ENCODE results near the gene ATP6V1G1. TPM values are rescaled to one million over a fixed set of nuclear protein-coding genes. Genes with fewer than 3 reads are reported as not detected.

The ATP6V1G1 gene
- total and polyA plus RNA-seq, 2 donors (not counting 1 experiment from before 2014, with no cell fraction given): 86.8 to 150 TPM

DNA sequence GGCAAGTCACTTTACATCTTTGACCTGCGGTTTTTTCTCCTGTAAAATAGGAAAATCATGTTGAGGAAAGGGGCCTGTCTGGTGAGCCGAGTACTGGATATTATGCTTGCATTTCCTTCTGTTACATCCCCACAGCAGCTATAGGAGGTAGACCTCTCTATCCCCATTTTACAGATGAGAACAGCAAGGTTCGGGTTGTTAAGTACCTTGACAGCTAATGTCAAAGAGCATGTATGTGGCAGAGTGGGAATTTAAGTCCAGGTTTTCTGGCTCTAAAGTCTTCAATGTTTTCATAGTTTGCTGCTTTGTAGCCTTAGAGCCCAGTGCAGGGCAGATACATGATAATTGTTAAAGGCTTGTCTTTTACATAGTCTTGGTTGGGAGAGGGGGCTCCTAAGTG, 26.4 kb downstream of the ATP6V1G1 start:
- Histone ChIP-seq H3K9me3 (ENCODE audit: control extremely low read depth in 1 of 3, control insufficient read depth in 2 of 3, insufficient read depth in 1 of 3, low read length in 2 of 3) (no peaks in the 10 kb centered on the region), H3K36me3 (replicated peaks in 1 of 2; ENCODE audit: control extremely low read depth in 1 of 2, control insufficient read depth in 1 of 2, extremely low read depth in 1 of 2, insufficient read depth in 2 of 2, low read length in 1 of 2) (peaks cover 0 to 4% of the 10 kb centered on the region in 2 experiments), H3K9ac (ENCODE audit: low read length) (no peak overlapping the region), H4K20me1 (ENCODE audit: control insufficient read depth, insufficient read depth, low read length, poor library complexity, severe bottlenecking) (no peaks in the 10 kb centered on the region), H3K79me2 (ENCODE audit: control insufficient read depth, insufficient read depth, low read length) (peaks cover 76% of the 10 kb centered on the region), H2AFZ (ENCODE audit: insufficient read depth, low read depth, low read length, poor library complexity, severe bottlenecking) (no peak overlapping the region), H3K4me1 (ENCODE audit: control insufficient read depth in 2 of 2, insufficient read depth in 2 of 2, low read length in 2 of 2) (peaks cover 72 to 84% of the 10 kb centered on the region in 2 donors), H3K27ac (ENCODE audit: low read length in 2 of 2) (peak overlapping the region; percentile 23 to 89), H3K27me3 (replicated peaks in 1 of 4; ENCODE audit: control extremely low read depth in 1 of 4, control insufficient read depth in 3 of 4, insufficient read depth in 4 of 4, low read length in 3 of 4) (no peaks in the 10 kb centered on the region), H3K4me2 (replicated peaks; ENCODE audit: low read depth, low read length, poor library complexity, severe bottlenecking) (peak overlapping the region; percentile 79), H3K4me3 (ENCODE audit: control extremely low read depth in 1 of 5, extremely low read depth in 1 of 5, insufficient read depth in 1 of 5, low read depth in 2 of 5, low read length in 4 of 5) (no peak overlapping the region)
- DNase-seq: no peak
- Mint-ChIP-seq H3K27me3 (no peaks in the 10 kb centered on the region), H3K4me1 (peaks cover 67% of the 10 kb centered on the region), H3K4me3 (peak overlapping the region; percentile 95), H3K27ac (peak overlapping the region; percentile 84), H3K9me3 (ENCODE audit: insufficient read depth) (no peaks in the 10 kb centered on the region)
- no peak for ATAC-seq (ENCODE audit: low read depth)
- TF ChIP-seq EZH2 (IDR thresholded peaks at IDR 0.05; ENCODE audit: borderline replicate concordance, insufficient read depth, low read depth, low read length, poor library complexity, severe bottlenecking): no peak
- no peak for TF ChIP-seq CTCF (IDR thresholded peaks at IDR 0.05)
- CTCF ChIA-PET: interaction anchor here (0.7 to 8.8 kb wide), 4 partner anchors 9 to 229 kb away, joined by 3 to 76 read pairs (median 5); partner anchors contain the start of gene ATP6V1G1
- POLR2A ChIA-PET: interaction anchor here (1.0 kb wide), 3 partner anchors 17 to 26 kb away, joined by 3 to 6 read pairs (median 3); partner anchors contain the start of gene ATP6V1G1
- intact Hi-C loops (cut with micrococcal nuclease): loop anchor here (5.0 to 10.0 kb wide), 2 partner anchors 49 to 77 kb away; no protein-coding TSS in a partner anchor
- WGBS (ENCODE audit: insufficient coverage): no CpG with 5 or more reads among the region's 3 CpGs

DNA sequence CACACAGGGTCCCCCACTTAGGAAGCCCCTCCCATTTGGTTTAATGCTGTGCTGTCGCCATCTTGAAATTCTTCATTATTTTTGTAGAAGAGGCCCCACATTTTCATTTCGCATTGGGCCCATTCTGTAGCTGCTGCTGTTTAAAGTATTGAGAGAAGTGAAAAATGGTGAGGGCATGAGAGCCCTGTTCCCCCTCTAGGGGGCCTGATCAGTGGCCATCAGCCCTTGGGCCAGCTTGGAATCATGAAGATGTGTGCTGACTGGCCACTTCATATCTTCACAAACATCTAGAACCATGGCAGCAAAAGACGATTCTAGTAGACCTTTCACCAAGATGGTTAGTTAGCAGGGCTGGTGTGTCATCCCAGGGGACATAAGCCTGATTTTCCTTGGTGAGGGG, 26.8 kb downstream of the ATP6V1G1 start:
- Histone ChIP-seq H3K27me3 (replicated peaks in 1 of 4; ENCODE audit: control extremely low read depth in 1 of 4, control insufficient read depth in 3 of 4, insufficient read depth in 4 of 4, low read length in 3 of 4) (no peaks in the 10 kb centered on the region), H4K20me1 (ENCODE audit: control insufficient read depth, insufficient read depth, low read length, poor library complexity, severe bottlenecking) (no peaks in the 10 kb centered on the region), H3K36me3 (replicated peaks in 1 of 2; ENCODE audit: control extremely low read depth in 1 of 2, control insufficient read depth in 1 of 2, extremely low read depth in 1 of 2, insufficient read depth in 2 of 2, low read length in 1 of 2) (peaks cover 0 to 4% of the 10 kb centered on the region in 2 experiments), H3K27ac (ENCODE audit: low read length in 2 of 2) (peak overlapping the region; percentile 17 to 89), H3K4me3 (ENCODE audit: control extremely low read depth in 1 of 5, extremely low read depth in 1 of 5, insufficient read depth in 1 of 5, low read depth in 2 of 5, low read length in 4 of 5) (no peak overlapping the region), H3K4me1 (ENCODE audit: control insufficient read depth in 2 of 2, insufficient read depth in 2 of 2, low read length in 2 of 2) (peaks cover 74 to 86% of the 10 kb centered on the region in 2 donors), H3K4me2 (replicated peaks; ENCODE audit: low read depth, low read length, poor library complexity, severe bottlenecking) (peak overlapping the region; percentile 79), H3K79me2 (ENCODE audit: control insufficient read depth, insufficient read depth, low read length) (peaks cover 71% of the 10 kb centered on the region), H2AFZ (ENCODE audit: insufficient read depth, low read depth, low read length, poor library complexity, severe bottlenecking) (no peak overlapping the region), H3K9ac (ENCODE audit: low read length) (no peak overlapping the region), H3K9me3 (ENCODE audit: control extremely low read depth in 1 of 3, control insufficient read depth in 2 of 3, insufficient read depth in 1 of 3, low read length in 2 of 3) (no peaks in the 10 kb centered on the region)
- no peak for TF ChIP-seq EZH2 (IDR thresholded peaks at IDR 0.05; ENCODE audit: borderline replicate concordance, insufficient read depth, low read depth, low read length, poor library complexity, severe bottlenecking)
- TF ChIP-seq CTCF (IDR thresholded peaks at IDR 0.05): no peak
- peak overlapping the region; percentile 84 for H3K27ac Mint-ChIP-seq
- no peak for DNase-seq
- ATAC-seq (ENCODE audit: low read depth): no peak
- H3K9me3 Mint-ChIP-seq (ENCODE audit: insufficient read depth): no peaks in the 10 kb centered on the region
- intact Hi-C loops (cut with micrococcal nuclease): loop anchor here (5.0 to 10.0 kb wide), 2 partner anchors 50 to 77 kb away; no protein-coding TSS in a partner anchor
- POLR2A ChIA-PET: interaction anchor here (1.0 kb wide), 3 partner anchors 17 to 27 kb away, joined by 3 to 6 read pairs (median 3); partner anchors contain the start of gene ATP6V1G1
- WGBS (ENCODE audit: insufficient coverage): no CpG with 5 or more reads among the region's 3 CpGs
- H3K27me3 Mint-ChIP-seq: no peaks in the 10 kb centered on the region
- peak overlapping the region; percentile 32 for H3K4me3 Mint-ChIP-seq
- CTCF ChIA-PET: interaction anchor here (0.7 to 8.8 kb wide), 4 partner anchors 10 to 229 kb away, joined by 3 to 76 read pairs (median 5); partner anchors contain the start of gene ATP6V1G1
- H3K4me1 Mint-ChIP-seq: peaks cover 72% of the 10 kb centered on the region

All from B cell (primary cell).